ENCODE measurements around the gene FOXL2NB. TPM values are rescaled to one million over a fixed set of nuclear protein-coding genes. Genes with fewer than 3 reads are reported as not detected.

Gene FOXL2NB
- total RNA-seq, 1 experiment from 2014 or later: 0.31 TPM

- TF ChIP-seq, protein P1, sequence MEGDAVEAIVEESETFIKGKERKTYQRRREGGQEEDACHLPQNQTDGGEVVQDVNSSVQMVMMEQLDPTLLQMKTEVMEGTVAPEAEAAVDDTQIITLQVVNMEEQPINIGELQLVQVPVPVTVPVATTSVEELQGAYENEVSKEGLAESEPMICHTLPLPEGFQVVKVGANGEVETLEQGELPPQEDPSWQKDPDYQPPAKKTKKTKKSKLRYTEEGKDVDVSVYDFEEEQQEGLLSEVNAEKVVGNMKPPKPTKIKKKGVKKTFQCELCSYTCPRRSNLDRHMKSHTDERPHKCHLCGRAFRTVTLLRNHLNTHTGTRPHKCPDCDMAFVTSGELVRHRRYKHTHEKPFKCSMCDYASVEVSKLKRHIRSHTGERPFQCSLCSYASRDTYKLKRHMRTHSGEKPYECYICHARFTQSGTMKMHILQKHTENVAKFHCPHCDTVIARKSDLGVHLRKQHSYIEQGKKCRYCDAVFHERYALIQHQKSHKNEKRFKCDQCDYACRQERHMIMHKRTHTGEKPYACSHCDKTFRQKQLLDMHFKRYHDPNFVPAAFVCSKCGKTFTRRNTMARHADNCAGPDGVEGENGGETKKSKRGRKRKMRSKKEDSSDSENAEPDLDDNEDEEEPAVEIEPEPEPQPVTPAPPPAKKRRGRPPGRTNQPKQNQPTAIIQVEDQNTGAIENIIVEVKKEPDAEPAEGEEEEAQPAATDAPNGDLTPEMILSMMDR (conservative IDR thresholded peaks at IDR 0.05): no peak
- H3K79me2 ChIP-seq (ENCODE audit: insufficient read depth, low read length): no peaks in the 10 kb centered on the region
- no peak overlapping the region for H3K9ac ChIP-seq (ENCODE audit: extremely low read depth, insufficient read length, low read length)
- no peaks in the 10 kb centered on the region for H3K9me3 ChIP-seq (ENCODE audit: control insufficient read depth, low read depth, low read length)
- H3T11ph ChIP-seq (ENCODE audit: low read length): no peak overlapping the region
- H2BK5ac ChIP-seq (ENCODE audit: insufficient read length, low read length): no peak overlapping the region
- H4K8ac ChIP-seq (replicated peaks; ENCODE audit: insufficient read length, low read depth, low read length): no peak overlapping the region
- Mint-ChIP-seq H3K36me3 (ENCODE audit: insufficient read depth in 1 of 3, low read depth in 3 of 3) (peaks cover 0 to 7% (median 0%) of the 10 kb centered on the region in 3 experiments; a peak in 3 of 7 replicates), H3K4me3 (peak overlapping the region; percentile 40 to 81), H3K4me1 (peaks cover 38 to 41% of the 10 kb centered on the region in 2 experiments), H3K9me3 (peaks cover 2 to 5% of the 10 kb centered on the region in 2 experiments; a peak in 4 of 5 replicates), H3K27me3 (ENCODE audit: low read depth) (peaks cover 98% of the 10 kb centered on the region), H3K27ac (peak overlapping the region in 1 of 3 experiments; percentile 63; a peak in 2 of 7 replicates)
- H3K18ac ChIP-seq (ENCODE audit: insufficient read length, low read depth, low read length): no peak overlapping the region
- no peak overlapping the region for H3K4ac ChIP-seq (ENCODE audit: low read depth, low read length)
- H3K23ac ChIP-seq (ENCODE audit: insufficient read length, low read depth, low read length): no peak overlapping the region
- peaks cover 7% of the 10 kb centered on the region; the same call in 1 of the 2 replicates for H3K4me1 ChIP-seq (ENCODE audit: insufficient read depth, low read length)
- H4K5ac ChIP-seq (ENCODE audit: insufficient read length, low read depth, low read length): no peak overlapping the region
- H2BK15ac ChIP-seq (ENCODE audit: low read depth, low read length): no peak overlapping the region
- H3K27ac ChIP-seq (ENCODE audit: insufficient read length, low read depth, low read length): no peak overlapping the region
- peaks cover 53% of the 10 kb centered on the region for H3K27me3 ChIP-seq (ENCODE audit: insufficient read depth, low read length)
- H4K91ac ChIP-seq (ENCODE audit: insufficient read length, low read depth, low read length): no peak overlapping the region
- no peak overlapping the region for H2BK12ac ChIP-seq (ENCODE audit: insufficient read length, low read depth, low read length)
- WGBS (ENCODE audit: extremely low coverage, insufficient read length, low lambda C conversion rate): no CpG with 5 or more reads among the region's 5 CpGs
- peak; percentile 84 for DNase-seq
- no peak overlapping the region for H2AK5ac ChIP-seq (ENCODE audit: insufficient read length, low read length)
- H3K56ac ChIP-seq (ENCODE audit: insufficient read length, low read depth, low read length): no peak overlapping the region
- H2BK20ac ChIP-seq (ENCODE audit: low read depth, low read length, poor library complexity, severe bottlenecking): no peak overlapping the region
- H3K4me2 ChIP-seq (ENCODE audit: insufficient read depth, insufficient read length, low read length): peak overlapping the region; percentile 30
- no peak overlapping the region for H2AFZ ChIP-seq (ENCODE audit: low read length)
- H2BK120ac ChIP-seq (ENCODE audit: low read depth, low read length, poor library complexity, severe bottlenecking): no peak overlapping the region
- H3K23me2 ChIP-seq (ENCODE audit: insufficient read length, low read depth, low read length, poor library complexity, severe bottlenecking): peaks cover 24% of the 10 kb centered on the region
- no peaks in the 10 kb centered on the region for H3K79me1 ChIP-seq (ENCODE audit: insufficient read depth, low read depth, low read length, poor library complexity, severe bottlenecking)
- H4K20me1 ChIP-seq (ENCODE audit: control insufficient read depth, insufficient read depth, insufficient read length): no peaks in the 10 kb centered on the region
- H3K14ac ChIP-seq (ENCODE audit: insufficient read depth, low read length): no peak overlapping the region
Observed at GRCh38 chr3:138949002-138949418, 2.0 kb downstream of the FOXL2NB start.
